Neural crest cell (in vitro differentiated cells): ENCODE measurements around the gene UBXN2A. TPM values are rescaled to one million over a fixed set of nuclear protein-coding genes. Genes with fewer than 3 reads are reported as not detected.

Experiments
- DNase-seq: peaks from one replicate; pipeline ENCODE4 v3.0.0; 2021; ENCODE audit warnings: low read depth, mixed read lengths, low spot score
- H3K27ac Mint-ChIP-seq: one replicate; pipeline ENCODE4 v1.8.0; 2021; ENCODE audit warnings: mild to moderate bottlenecking, mixed read lengths; ENCODE audit not compliant: unreplicated experiment
- H3K27me3 Mint-ChIP-seq: 2 replicates; pipeline ENCODE4 v1.8.0; 2021; ENCODE audit warnings: low read depth, mild to moderate bottlenecking, mixed read lengths
- H3K36me3 Mint-ChIP-seq: 2 replicates; pipeline ENCODE4 v1.8.0; 2021; ENCODE audit warnings: low read depth, mild to moderate bottlenecking, mixed read lengths
- H3K4me1 Mint-ChIP-seq: 2 replicates; pipeline ENCODE4 v1.8.0; 2021; ENCODE audit warnings: mixed read lengths
- H3K4me3 Mint-ChIP-seq: one replicate; pipeline ENCODE4 v1.8.0; 2021; ENCODE audit warnings: mild to moderate bottlenecking, mixed read lengths
- H3K9me3 Mint-ChIP-seq: 2 replicates; pipeline ENCODE4 v1.8.0; 2021; ENCODE audit warnings: mixed read lengths
- total RNA-seq: library from RNA; stranded (reverse); gene quantifications from 2 replicates; pipeline ENCODE4 v1.2.1, GENCODE V29; 2021
- TF ChIP-seq, protein P1 (sequence below): fragments of 200-600 bp; sonication (generic); conservative IDR thresholded peaks from 2 replicates; pipeline ENCODE4 v1.5.0; 2021; ENCODE audit warnings: antibody characterized with exemption, mild to moderate bottlenecking

Gene UBXN2A
- total RNA-seq, 1 donor from 2014 or later = 29.8 TPM

DNA sequence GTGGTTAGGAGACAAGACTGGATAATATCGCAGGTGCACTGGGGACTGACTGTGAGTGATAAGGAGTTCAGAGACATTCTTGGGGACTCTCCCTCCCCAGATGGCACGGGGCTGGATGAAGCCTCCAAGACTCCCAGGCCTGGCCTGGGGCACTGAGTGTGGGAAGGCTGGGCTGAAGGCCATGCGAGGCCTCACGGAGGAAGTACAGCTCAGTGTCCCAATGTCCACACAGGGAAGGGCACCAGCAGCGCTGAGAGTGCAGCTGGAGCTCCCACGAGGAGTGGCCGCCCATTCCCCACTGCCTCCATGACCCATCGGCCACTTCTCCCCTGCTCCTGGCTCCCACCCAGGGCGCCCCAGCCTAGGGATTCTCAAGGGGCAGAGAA is 76.1 kb downstream of the UBXN2A start:
- Mint-ChIP-seq H3K36me3 (no peaks in the 10 kb centered on the region), H3K4me1 (no peaks in the 10 kb centered on the region), H3K27me3 (peaks cover 2% of the 10 kb centered on the region), H3K27ac (no peak overlapping the region), H3K4me3 (no peak overlapping the region), H3K9me3 (no peaks in the 10 kb centered on the region)
- TF ChIP-seq, protein P1, sequence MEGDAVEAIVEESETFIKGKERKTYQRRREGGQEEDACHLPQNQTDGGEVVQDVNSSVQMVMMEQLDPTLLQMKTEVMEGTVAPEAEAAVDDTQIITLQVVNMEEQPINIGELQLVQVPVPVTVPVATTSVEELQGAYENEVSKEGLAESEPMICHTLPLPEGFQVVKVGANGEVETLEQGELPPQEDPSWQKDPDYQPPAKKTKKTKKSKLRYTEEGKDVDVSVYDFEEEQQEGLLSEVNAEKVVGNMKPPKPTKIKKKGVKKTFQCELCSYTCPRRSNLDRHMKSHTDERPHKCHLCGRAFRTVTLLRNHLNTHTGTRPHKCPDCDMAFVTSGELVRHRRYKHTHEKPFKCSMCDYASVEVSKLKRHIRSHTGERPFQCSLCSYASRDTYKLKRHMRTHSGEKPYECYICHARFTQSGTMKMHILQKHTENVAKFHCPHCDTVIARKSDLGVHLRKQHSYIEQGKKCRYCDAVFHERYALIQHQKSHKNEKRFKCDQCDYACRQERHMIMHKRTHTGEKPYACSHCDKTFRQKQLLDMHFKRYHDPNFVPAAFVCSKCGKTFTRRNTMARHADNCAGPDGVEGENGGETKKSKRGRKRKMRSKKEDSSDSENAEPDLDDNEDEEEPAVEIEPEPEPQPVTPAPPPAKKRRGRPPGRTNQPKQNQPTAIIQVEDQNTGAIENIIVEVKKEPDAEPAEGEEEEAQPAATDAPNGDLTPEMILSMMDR = no peak
- no peak for DNase-seq

- no peak for DNase-seq
- Mint-ChIP-seq H3K27me3 (no peaks in the 10 kb centered on the region), H3K4me1 (no peaks in the 10 kb centered on the region), H3K9me3 (no peaks in the 10 kb centered on the region), H3K27ac (peak overlapping the region; percentile 43), H3K4me3 (no peak overlapping the region), H3K36me3 (no peaks in the 10 kb centered on the region)
- TF ChIP-seq, protein P1 = no peak
Measured at GRCh38 chr2:24016853-24017703, 76.8 kb downstream of the UBXN2A start.

- Mint-ChIP-seq H3K4me3 (no peak overlapping the region), H3K4me1 (no peaks in the 10 kb centered on the region), H3K27me3 (no peaks in the 10 kb centered on the region), H3K9me3 (no peaks in the 10 kb centered on the region), H3K36me3 (peaks cover 2% of the 10 kb centered on the region), H3K27ac (no peak overlapping the region)
- DNase-seq = no peak
- TF ChIP-seq, protein P1 = no peak
Measured at GRCh38 chr2:24017711-24018110, 77.4 kb downstream of the UBXN2A start.

GRCh38 chr2:24018241-24018640 is 78.0 kb downstream of the UBXN2A start:
- H3K4me1 Mint-ChIP-seq = no peaks in the 10 kb centered on the region
- no peak for DNase-seq
- H3K4me3 Mint-ChIP-seq = no peak overlapping the region
- H3K36me3 Mint-ChIP-seq = peaks cover 3% of the 10 kb centered on the region
- H3K9me3 Mint-ChIP-seq = no peaks in the 10 kb centered on the region
- TF ChIP-seq, protein P1 = no peak
- no peak overlapping the region for H3K27ac Mint-ChIP-seq
- H3K27me3 Mint-ChIP-seq = no peaks in the 10 kb centered on the region

DNA sequence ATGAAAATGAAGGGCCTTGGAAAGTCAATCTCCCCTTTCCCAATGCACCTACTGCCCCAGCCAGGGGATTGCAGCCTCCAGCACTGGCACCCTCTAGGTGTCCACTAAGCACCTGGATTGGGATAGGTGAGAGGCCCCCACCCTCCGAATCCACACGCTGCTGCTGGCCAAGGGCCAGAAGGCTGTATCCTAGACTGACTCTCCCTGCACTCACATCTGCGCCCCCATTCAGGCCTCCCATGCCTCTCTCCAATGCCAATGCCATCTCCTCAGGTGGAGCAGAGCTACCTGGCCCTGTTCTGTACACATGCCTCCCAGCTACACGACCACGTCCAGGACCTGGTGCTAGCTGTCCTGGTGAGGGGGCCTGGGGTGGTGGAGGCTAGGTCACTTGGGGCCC is 79.5 kb downstream of the UBXN2A start:
- no peaks in the 10 kb centered on the region for H3K27me3 Mint-ChIP-seq
- TF ChIP-seq, protein P1 = no peak
- H3K9me3 Mint-ChIP-seq = no peaks in the 10 kb centered on the region

More for the DNA sequence above, 79.5 kb downstream of the UBXN2A start:
- Mint-ChIP-seq H3K36me3 (peaks cover 7% of the 10 kb centered on the region), H3K4me1 (no peaks in the 10 kb centered on the region), H3K27ac (no peak overlapping the region), H3K4me3 (no peak overlapping the region)
- no peak for DNase-seq
